ENCODE results near the gene ELOA2.

ELOA2 gene

DNA sequence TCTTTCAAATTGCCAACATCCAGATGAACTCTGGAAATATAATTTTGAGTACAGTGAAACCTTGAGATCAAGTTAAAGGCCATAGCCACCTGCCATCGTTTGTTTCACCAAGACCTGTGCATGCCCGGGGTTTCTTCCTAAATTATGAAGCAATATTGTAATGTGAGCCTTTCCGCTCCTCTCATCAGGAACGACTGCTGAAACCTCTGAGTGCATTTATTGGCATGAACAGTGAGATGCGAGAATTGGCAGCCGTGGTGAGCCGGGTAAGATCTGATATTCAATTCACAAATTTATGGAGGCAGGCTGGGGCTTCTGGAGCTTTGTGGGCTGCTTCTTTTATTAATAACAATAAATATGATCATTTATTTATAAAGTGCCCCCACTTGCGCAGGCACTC is 27.7 kb upstream of the ELOA2 start:
- Histone ChIP-seq H3K9me2 (replicated peaks; ENCODE audit: insufficient read depth, low read length) (no peaks in the 10 kb centered on the region), H3K79me2 (ENCODE audit: insufficient read depth, low read length) (no peaks in the 10 kb centered on the region), H3K9ac (ENCODE audit: low read length) (no peak overlapping the region), H3K4me2 (ENCODE audit: low read depth, low read length, poor library complexity, severe bottlenecking) (no peak overlapping the region), H4K20me1 (ENCODE audit: low read depth, low read length) (no peaks in the 10 kb centered on the region), H3K9me3 (ENCODE audit: insufficient read depth, low read length) (no peaks in the 10 kb centered on the region), H3K4me3 (ENCODE audit: insufficient read depth, low read length, poor library complexity, severe bottlenecking) (no peak overlapping the region), H2AFZ (ENCODE audit: low read depth, low read length, severe bottlenecking) (no peak overlapping the region), H3K27ac (ENCODE audit: low read depth, low read length) (no peak overlapping the region), H3F3A (ENCODE audit: insufficient read depth) (no peaks in the 10 kb centered on the region), H3K27me3 (ENCODE audit: low read length) (no peaks in the 10 kb centered on the region), H3K36me3 (ENCODE audit: low read length) (no peaks in the 10 kb centered on the region; the same call in 1 of the 2 replicates)
- TF ChIP-seq, protein P1, sequence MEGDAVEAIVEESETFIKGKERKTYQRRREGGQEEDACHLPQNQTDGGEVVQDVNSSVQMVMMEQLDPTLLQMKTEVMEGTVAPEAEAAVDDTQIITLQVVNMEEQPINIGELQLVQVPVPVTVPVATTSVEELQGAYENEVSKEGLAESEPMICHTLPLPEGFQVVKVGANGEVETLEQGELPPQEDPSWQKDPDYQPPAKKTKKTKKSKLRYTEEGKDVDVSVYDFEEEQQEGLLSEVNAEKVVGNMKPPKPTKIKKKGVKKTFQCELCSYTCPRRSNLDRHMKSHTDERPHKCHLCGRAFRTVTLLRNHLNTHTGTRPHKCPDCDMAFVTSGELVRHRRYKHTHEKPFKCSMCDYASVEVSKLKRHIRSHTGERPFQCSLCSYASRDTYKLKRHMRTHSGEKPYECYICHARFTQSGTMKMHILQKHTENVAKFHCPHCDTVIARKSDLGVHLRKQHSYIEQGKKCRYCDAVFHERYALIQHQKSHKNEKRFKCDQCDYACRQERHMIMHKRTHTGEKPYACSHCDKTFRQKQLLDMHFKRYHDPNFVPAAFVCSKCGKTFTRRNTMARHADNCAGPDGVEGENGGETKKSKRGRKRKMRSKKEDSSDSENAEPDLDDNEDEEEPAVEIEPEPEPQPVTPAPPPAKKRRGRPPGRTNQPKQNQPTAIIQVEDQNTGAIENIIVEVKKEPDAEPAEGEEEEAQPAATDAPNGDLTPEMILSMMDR (IDR thresholded peaks at IDR 0.05; ENCODE audit: insufficient read depth, low read length, poor library complexity, severe bottlenecking): no peak

DNA sequence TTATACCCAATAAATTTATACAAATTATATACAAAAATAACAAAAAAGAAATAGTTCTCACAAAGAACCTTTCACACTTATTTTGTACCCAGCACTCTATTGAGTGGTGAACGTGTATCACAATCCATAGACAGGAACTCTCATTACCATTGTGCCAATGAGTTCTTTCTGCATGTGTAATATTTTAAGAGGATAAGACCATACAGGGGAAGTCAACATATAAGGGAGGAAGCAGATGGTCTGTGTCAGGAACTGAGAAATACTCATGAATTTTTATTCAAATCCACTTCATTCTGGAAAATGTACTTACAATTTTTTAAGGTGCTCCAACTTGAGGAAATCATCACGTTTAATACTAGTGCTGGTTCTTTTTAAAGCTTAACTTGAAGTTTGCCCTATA is 27.1 kb upstream of the ELOA2 start:
- H3K79me2 ChIP-seq (ENCODE audit: insufficient read depth, low read length): no peaks in the 10 kb centered on the region
- H4K20me1 ChIP-seq (ENCODE audit: low read depth, low read length): no peaks in the 10 kb centered on the region
- no peak for TF ChIP-seq EZH2phosphoT487 (conservative IDR thresholded peaks at IDR 0.05; ENCODE audit: low read length)
- TF ChIP-seq, protein P1 (IDR thresholded peaks at IDR 0.05; ENCODE audit: insufficient read depth, low read length, poor library complexity, severe bottlenecking): no peak
- H3K9ac ChIP-seq (ENCODE audit: low read length): no peak overlapping the region
- H3K9me2 ChIP-seq (replicated peaks; ENCODE audit: insufficient read depth, low read length): no peaks in the 10 kb centered on the region
- no peak overlapping the region for H3K27ac ChIP-seq (ENCODE audit: low read depth, low read length)
- no peaks in the 10 kb centered on the region for H3K9me3 ChIP-seq (ENCODE audit: insufficient read depth, low read length)
- H3K4me2 ChIP-seq (ENCODE audit: low read depth, low read length, poor library complexity, severe bottlenecking): no peak overlapping the region
- no peak overlapping the region for H2AFZ ChIP-seq (ENCODE audit: low read depth, low read length, severe bottlenecking)
- no peak overlapping the region for H3K4me3 ChIP-seq (ENCODE audit: insufficient read depth, low read length, poor library complexity, severe bottlenecking)
- no peaks in the 10 kb centered on the region for H3F3A ChIP-seq (ENCODE audit: insufficient read depth)
- no peaks in the 10 kb centered on the region; the same call in 1 of the 2 replicates for H3K36me3 ChIP-seq (ENCODE audit: low read length)
- H3K27me3 ChIP-seq (ENCODE audit: low read length): no peaks in the 10 kb centered on the region

DNA sequence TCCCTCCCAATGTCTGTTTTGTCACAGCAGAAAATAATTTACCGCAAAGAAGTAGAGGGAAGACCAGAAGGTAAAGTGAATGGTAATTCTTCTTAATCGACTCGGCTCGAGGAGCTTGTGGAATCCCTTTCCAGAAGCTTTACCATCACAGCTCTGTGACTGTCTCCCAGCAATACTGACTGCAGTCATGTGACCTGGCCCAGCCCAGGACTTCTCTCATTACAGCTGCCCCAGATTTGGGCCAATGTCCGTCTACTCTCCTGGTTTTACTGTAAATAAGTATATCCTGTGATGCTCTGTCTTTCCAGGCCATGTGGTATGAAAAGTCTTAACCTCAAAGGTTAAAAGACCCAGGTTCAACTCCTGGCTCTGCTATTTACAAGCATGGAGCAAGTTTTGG is 18.9 kb upstream of the ELOA2 start:
- H3F3A ChIP-seq (ENCODE audit: insufficient read depth): no peaks in the 10 kb centered on the region
- H2AFZ ChIP-seq (ENCODE audit: low read depth, low read length, severe bottlenecking): no peak overlapping the region
- no peaks in the 10 kb centered on the region for H4K20me1 ChIP-seq (ENCODE audit: low read depth, low read length)
- H3K36me3 ChIP-seq (ENCODE audit: low read length): no peaks in the 10 kb centered on the region
- no peak overlapping the region for H3K9ac ChIP-seq (ENCODE audit: low read length)
- H3K4me2 ChIP-seq (ENCODE audit: low read depth, low read length, poor library complexity, severe bottlenecking): no peak overlapping the region
- TF ChIP-seq, protein P1 (IDR thresholded peaks at IDR 0.05; ENCODE audit: insufficient read depth, low read length, poor library complexity, severe bottlenecking): no peak
- TF ChIP-seq EZH2phosphoT487 (conservative IDR thresholded peaks at IDR 0.05; ENCODE audit: low read length): no peak
- no peaks in the 10 kb centered on the region for H3K9me3 ChIP-seq (ENCODE audit: insufficient read depth, low read length)
- H3K27me3 ChIP-seq (ENCODE audit: low read length): no peaks in the 10 kb centered on the region
- H3K9me2 ChIP-seq (replicated peaks; ENCODE audit: insufficient read depth, low read length): no peaks in the 10 kb centered on the region
- H3K79me2 ChIP-seq (ENCODE audit: insufficient read depth, low read length): no peaks in the 10 kb centered on the region
- H3K27ac ChIP-seq (ENCODE audit: low read depth, low read length): no peak overlapping the region
- H3K4me3 ChIP-seq (ENCODE audit: insufficient read depth, low read length, poor library complexity, severe bottlenecking): no peak overlapping the region

DNA sequence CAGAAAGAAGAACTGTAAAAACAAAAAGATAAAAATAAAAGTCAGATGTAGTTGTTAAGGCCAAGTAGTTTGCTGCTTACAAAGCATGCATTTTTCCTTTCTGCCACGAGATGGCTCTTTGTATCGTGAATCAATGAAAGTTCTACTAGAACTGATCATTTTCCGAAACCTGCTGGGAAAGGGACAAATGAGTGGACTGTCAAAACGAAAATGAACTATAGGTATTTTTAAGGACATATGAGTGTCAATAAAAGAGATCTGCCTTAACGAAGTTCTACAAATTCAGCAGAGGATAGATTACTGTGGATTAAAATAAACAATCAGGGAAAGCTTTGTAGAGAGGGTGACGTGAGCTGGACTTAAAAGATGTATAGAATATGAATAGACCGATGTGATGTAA is 15.0 kb upstream of the ELOA2 start:
- Histone ChIP-seq H3K9me3 (ENCODE audit: insufficient read depth, low read length) (no peaks in the 10 kb centered on the region), H3K27me3 (ENCODE audit: low read length) (no peaks in the 10 kb centered on the region), H3K9me2 (replicated peaks; ENCODE audit: insufficient read depth, low read length) (no peaks in the 10 kb centered on the region), H3K4me3 (ENCODE audit: insufficient read depth, low read length, poor library complexity, severe bottlenecking) (no peak overlapping the region), H3K36me3 (ENCODE audit: low read length) (no peaks in the 10 kb centered on the region), H3K79me2 (ENCODE audit: insufficient read depth, low read length) (no peaks in the 10 kb centered on the region), H3F3A (ENCODE audit: insufficient read depth) (no peaks in the 10 kb centered on the region), H4K20me1 (ENCODE audit: low read depth, low read length) (no peaks in the 10 kb centered on the region), H3K4me2 (ENCODE audit: low read depth, low read length, poor library complexity, severe bottlenecking) (no peak overlapping the region), H3K9ac (ENCODE audit: low read length) (no peak overlapping the region), H2AFZ (ENCODE audit: low read depth, low read length, severe bottlenecking) (no peak overlapping the region), H3K27ac (ENCODE audit: low read depth, low read length) (no peak overlapping the region)
- no peak for TF ChIP-seq EZH2phosphoT487 (conservative IDR thresholded peaks at IDR 0.05; ENCODE audit: low read length)
- TF ChIP-seq, protein P1 (IDR thresholded peaks at IDR 0.05; ENCODE audit: insufficient read depth, low read length, poor library complexity, severe bottlenecking): peak; percentile 65

Data from SU-DHL-6 (cell line).